SHP77 (cell line): Measurements from ENCODE around the gene PKLR.
A peak's percentile ranks its signal among the peaks of the same experiment; 100 is the strongest.

ENCODE experiments used
- DNase-seq, 2 experiments: peaks; one replicate each; lab custom pipeline; 2025; lab: John Stamatoyannopoulos, UW

Gene PKLR

DNA sequence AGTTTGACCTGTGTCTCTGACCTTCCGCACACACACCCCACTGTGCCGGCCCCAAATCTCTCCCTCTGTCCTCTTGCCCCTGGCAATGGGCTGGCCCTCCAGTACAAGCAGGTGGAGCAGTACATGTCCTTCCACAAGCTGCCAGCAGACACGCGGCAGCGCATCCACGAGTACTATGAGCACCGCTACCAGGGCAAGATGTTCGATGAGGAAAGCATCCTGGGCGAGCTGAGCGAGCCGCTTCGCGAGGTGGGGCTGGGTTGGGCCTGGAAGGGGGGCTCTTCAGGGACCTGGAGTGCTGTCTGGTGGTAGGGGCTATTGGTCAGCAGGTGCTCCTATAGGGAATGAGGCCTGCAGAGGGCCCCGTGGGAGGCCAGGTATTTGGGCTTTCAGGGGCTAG is 16.2 kb downstream of the PKLR start:
- DNase-seq, result no peak

DNA sequence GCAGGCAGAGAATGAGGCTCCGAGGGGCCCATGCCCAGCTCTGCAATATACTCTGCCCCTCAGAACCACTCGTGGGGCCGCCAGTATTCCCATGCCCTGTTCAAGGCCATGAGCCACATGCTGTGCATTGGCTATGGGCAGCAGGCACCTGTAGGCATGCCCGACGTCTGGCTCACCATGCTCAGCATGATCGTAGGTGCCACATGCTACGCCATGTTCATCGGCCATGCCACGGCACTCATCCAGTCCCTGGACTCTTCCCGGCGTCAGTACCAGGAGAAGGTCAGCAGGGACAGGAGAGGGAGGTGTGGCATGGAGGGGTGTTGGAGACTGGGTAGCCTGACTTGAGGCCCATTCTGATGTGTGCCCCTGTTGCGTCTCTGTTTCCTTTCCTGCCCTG is 16.8 kb downstream of the PKLR start:
- no peak for DNase-seq

GRCh38 chr1:155282488-155283091 is 18.6 kb downstream of the PKLR start:
- no peak for DNase-seq

GRCh38 chr1:155279268-155279667 is 22.0 kb downstream of the PKLR start:
- no peak for DNase-seq

- no peak for DNase-seq
These were observed 22.5 kb downstream of the PKLR start for GRCh38 chr1:155278689-155279160.

DNA sequence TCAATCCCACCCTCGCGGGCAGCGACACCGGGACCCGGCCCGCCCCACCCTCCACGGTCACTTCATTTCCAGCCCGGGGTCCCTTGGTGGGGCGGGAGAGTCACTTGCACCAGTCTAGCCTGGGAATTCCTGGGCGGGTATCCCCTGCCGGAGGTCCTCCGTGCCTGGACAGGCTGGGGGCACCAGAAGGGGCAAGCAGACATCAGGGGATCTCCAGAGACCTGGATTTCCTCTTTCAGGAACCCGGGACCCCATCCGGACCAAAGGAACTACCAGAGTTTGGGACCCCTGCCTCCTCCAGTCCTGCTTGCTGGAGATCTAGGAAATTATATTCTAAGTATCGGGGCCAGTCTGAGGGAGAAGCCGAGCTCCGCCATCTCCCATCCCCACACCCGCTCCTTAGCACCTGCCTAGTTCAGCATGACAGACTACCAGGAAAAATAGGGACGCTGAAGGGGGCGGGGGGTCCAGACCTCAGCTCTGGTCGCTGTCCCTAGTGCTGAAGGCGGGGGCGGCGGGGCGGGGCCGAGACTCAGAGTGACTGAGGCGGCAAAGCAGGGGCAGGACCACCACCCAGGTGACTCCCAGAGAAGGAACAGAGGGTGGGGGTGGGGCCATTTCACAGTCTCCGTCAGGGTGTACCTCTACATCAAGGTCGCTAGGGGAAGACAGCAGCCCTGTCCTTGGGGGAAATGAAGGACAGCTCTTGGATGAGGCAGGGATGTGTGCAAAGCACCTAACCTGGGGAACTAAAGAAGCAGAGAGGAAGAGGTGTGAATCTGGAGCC is 23.1 kb downstream of the PKLR start:
- peak; percentile 92 to 94 for DNase-seq

DNA sequence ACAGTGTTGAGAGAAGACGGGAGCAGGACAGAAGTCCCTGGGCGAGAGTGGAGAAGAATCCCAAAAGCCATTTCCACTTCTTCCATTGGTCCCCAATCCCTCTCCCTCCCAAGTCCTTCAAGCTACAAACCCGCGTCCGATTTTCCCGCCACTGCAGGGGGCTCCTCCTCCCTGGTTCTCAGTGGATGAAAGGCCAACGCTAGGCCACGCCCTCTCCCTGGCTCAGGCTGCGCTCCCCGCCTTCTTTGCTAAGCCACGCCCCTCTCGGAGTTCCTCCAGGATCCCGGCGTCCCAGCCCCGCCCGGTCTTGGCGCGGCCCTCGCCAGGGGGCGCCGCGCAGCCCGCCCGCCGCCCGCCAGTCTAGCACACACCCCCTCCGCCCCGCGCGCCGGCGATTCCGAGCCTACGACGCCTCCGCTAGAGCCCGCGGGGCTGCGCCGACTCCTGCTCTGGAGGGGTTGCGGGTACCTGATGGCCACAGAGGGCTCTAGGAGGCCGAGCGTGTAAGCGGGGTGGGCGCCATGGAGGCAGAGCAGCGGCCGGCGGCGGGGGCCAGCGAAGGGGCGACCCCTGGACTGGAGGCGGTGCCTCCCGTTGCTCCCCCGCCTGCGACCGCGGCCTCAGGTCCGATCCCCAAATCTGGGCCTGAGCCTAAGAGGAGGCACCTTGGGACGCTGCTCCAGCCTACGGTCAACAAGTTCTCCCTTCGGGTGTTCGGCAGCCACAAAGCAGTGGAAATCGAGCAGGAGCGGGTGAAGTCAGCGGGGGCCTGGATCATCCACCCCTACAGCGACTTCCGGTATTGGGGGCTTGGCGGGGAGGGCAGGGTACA is 24.0 kb downstream of the PKLR start, which contains the start of gene HCN3:
HCN3 (plus strand) TSS at position 394 of the 832 bp plus-strand sequence; CDS start at position 522, 128 bp downstream.
- DNase-seq, result peak; percentile 100

GRCh38 chr1:155273343-155274245 is 27.6 kb downstream of the PKLR start, which contains the start of gene CLK2:
Gene CLK2, minus strand, starts transcription at chr1:155273504. Its CDS starts 2,527 bp downstream, at chr1:155270977.
- DNase-seq, result peak; percentile 99

DNA sequence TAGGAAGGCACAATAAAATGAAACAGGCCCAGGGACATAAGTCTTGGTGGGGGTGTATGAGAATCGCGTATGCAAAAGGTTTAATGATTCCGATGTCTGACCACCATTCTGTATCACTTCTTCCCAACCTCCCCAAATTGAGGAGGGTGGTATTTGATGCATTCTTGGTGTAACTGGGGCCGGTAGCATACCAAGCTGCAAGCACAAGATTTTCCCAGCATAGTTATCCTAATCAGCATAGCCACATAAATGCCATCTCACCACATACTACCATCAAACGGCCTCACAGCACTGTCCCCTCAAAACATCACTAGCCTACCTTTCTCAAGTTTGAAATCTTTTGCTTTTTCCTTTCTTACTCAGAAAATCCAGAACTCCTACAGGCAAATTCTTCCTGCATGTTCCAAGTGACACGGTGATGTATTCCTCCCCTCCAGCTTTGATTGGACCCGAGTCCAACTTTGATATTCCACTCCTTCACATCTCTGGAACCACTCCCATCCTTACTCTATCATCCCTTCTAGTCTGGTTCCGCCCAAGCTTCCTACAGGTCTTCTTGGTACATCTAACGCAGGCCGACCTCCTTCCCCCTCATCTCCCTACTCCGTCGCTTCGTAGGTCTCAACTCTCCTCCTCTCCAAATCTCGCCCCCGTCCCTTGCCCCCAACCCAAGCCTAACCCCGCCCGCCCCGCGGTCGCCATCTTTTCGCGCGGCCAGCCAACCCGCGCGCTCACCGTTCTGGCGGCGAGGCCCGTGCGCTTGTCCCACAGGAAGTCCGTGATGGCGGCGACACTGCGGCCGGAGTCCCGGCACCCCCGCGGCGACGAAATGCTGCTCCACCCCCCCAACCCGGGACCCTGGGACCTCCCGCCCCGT is 28.5 kb downstream of the PKLR start:
- DNase-seq, result peak; percentile 86 to 89

DNA sequence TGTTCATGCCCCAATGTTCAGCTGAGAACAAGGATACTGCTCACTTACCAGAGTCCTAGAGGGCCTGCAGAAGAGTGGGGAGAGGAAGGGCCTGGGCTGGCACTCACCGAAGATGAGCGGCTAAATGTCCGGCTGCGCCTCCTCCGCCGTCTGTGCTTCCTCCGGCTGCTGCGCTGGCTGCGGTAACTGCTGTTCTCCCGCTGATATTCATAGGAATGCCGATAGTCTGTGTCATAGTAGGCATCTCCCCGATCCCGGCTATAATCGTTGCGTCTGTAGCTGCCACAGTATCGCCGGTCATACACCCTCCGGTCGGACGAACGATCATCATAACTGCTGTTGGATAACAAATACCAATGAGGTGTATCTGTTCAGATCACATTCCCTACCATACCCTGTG is 31.9 kb downstream of the PKLR start:
- no peak for DNase-seq

GRCh38 chr1:155268630-155269029 is 32.6 kb downstream of the PKLR start:
- no peak for DNase-seq

DNA sequence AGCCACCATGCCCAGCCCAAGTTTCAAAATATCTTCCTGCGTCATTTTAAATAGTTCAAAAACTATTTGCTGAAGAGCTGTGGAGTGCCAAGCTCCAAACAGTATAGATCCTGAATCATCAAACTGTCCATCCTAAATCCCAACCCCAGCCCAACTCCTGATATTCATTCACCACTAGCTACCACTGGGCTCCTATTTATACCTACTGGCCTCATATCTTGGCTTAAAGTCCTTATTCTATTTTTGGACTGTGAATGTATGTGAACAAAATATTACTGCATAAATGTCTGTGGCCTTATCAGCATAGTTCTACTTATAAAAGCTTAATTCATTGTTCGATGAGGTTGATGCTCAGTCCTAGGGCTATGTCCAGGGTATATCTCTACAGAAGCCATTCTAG is 33.9 kb downstream of the PKLR start:
- DNase-seq, result no peak

- no peak for DNase-seq
These were observed 34.7 kb downstream of the PKLR start for GRCh38 chr1:155266553-155266952.

GRCh38 chr1:155263067-155263466 is 38.2 kb downstream of the PKLR start:
- DNase-seq, result no peak

GRCh38 chr1:155261852-155262673 is 39.2 kb downstream of the PKLR start, which contains the start of gene SCAMP3:
Gene SCAMP3, minus strand, starts transcription at chr1:155262360. Its CDS starts 209 bp downstream, at chr1:155262151.
- DNase-seq, result peak; percentile 100

- DNase-seq, result peak in 1 of 2 experiments; percentile 43
These were observed 39.8 kb downstream of the PKLR start for GRCh38 chr1:155261493-155261851.

GRCh38 chr1:155260276-155260675 is 41.0 kb downstream of the PKLR start:
- DNase-seq, result no peak

- no peak for DNase-seq
These were observed 45.0 kb downstream of the PKLR start for GRCh38 chr1:155256058-155256852.
